Midbrain (tissue), 1 donor: ENCODE data around the gene VPS18.

ENCODE experiments used
- DNase-seq: peaks from one replicate; lab custom pipeline; 2025; lab: John Stamatoyannopoulos, UW

The VPS18 gene

DNA sequence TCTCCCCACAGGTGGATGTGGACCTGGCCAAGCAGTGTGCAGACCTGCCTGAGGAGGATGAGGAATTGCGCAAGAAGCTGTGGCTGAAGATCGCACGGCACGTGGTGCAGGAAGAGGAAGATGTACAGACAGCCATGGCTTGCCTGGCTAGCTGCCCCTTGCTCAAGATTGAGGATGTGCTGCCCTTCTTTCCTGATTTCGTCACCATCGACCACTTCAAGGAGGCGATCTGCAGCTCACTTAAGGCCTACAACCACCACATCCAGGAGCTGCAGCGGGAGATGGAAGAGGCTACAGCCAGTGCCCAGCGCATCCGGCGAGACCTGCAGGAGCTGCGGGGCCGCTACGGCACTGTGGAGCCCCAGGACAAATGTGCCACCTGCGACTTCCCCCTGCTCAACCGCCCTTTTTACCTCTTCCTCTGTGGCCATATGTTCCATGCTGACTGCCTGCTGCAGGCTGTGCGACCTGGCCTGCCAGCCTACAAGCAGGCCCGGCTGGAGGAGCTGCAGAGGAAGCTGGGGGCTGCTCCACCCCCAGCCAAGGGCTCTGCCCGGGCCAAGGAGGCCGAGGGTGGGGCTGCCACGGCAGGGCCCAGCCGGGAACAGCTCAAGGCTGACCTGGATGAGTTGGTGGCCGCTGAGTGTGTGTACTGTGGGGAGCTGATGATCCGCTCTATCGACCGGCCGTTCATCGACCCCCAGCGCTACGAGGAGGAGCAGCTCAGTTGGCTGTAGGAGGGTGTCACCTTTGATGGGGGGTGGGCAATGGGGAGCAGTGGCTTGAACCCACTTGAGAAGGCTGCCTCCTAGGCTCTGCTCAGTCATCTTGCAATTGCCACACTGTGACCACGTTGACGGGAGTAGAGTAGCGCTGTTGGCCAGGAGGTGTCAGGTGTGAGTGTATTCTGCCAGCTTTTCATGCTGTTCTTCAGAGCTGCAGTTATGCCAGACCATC, 8.6 kb downstream of the VPS18 start:
- DNase-seq, result peak; percentile 18

DNA sequence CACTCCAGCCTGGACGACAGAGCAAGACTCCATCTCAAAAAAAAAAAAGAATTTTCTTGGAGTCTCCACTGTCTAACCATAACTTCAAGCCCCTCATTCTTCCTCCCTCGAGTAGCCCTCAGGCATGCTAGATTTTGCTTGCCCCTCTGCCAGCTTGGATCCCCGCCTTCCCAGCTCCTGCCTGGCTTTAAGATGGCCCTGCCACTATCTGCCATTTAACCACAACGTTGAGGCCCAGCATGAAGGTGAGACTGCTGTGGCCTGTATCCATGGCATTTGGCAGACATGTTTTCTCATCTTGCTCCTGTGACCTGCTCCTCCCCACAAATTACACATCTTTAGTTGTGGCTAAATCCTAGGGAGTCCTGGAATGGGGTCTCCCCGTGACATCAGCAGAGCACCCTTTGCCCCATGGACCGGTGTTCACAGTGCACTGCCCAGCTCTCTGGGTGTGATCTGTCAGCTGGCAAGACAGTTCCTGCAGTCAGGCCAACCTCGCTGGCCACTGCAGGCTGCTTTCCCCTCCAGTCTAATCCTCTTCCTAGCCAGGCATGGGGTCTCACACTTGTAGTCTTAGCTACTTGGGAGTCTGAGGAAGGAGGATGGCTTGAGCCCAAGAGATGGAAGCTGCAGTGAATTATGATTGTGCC, 10.4 kb downstream of the VPS18 start:
- no peak for DNase-seq

DNA sequence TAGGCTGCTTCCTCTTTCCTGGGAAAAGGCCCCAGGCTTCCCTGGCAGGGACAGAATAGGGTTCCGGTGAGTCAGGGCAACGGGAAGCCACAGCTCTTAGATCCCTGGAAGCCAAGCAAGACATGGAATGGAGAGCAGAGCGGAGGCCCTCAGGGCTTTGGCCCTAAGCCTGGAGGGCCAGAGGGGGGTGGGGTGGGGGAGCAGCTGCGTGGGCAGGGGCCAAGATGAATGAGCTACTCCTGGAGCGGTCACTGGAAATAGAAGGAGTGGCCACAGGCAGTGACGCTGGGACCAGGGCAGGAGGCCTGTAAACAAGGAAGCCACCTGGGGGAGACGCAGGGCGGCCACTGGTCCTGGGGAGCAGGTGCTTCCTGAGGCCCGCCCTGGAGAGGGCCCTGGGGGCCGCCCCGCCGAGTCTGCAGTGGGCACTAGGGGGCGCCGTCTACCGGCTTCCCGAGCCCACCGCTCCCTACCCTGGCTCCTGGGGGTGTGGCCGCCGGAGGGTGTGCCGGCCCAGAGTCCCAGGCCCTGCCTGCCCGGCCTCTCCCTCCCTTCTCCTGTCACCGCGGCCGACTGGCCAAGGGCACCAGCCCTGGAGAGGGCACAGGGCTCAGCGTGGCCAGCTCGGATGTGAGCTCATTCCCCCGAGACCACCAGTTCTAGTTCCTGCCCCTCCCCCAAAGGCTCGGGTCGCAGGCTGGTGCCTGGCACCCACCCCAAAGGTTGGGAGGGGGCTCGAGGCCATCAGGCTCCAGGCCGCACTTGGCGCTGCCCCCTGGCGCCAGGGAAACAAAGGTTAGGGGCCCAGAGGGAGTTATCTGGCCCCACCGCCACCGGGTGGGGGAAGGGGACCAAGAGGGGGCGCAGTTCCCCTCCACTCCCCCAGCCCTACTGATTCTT, 12.1 kb downstream of the VPS18 start:
- DNase-seq, result peak; percentile 67

- peak; percentile 28 for DNase-seq
Measured at GRCh38 chr15:40906991-40907802, 12.9 kb downstream of the VPS18 start.

DNA sequence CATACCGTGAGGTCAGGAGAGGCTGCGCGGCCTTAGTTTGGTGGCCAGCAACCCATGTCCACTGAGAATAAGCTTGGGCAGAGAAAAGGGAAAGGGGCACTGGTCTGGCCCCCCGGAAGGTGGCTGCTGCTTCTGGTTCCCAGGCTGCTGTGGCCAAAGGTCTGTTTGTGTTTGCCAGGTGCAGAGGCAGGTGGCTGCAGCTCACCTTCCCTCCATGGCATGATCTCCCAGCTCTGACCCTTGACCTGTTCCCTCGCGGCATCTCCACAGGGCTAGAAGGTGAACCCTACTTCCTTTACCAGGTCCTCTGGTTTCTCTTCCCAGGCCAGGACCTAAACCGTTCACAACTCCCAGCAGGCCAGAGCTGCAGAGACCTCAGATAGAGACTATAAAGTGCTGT, 13.8 kb downstream of the VPS18 start:
- DNase-seq, result no peak

DNA sequence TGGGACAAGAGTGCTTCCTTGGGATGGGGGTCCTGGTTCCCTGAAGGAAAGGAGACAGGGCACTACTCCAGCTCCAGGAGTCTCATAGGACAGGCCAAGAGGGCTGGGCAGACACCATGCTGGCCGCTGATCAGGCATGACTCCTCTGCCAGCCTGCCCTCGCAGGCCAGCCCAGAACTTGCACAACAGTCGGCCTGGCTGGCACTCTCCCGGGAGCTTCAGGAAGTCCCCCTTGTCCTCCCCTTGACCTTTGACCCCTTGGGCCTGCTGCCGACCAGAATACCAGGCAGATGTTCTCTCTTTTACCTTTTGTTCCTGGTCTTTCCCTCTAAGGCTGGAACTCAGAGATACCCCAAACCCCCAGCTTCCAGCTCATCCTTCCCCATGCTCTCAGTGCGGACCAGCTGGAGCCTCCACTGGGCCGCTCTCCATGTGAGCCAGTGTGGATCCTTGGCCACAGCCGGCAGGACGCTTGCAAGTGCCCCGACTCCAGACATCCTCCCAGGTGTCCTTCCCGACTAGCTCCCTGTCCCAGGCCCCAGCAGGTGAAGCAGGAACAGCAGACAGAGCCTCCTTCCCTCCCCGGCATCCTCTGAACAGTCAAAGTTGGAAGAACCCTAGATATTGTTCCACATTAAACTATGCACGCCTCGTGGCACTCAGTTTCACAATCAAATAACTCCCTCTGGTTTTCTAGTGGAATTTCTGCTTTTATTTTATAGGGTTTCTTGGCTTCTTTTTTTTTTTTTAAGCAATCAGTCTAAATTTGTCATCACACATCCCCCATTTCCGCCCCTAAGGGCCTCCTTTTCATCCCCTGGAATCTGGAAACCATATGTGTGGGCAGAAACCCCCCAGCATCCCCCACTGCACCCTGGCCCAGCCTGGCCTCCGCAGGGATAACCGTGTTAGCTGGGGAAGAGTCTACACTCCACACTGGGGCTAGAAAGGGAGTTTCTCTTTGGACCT, 15.7 kb downstream of the VPS18 start:
- no peak for DNase-seq

GRCh38 chr15:40911141-40911540, 16.9 kb downstream of the VPS18 start:
- DNase-seq, result no peak

- DNase-seq, result no peak
Measured at GRCh38 chr15:40911693-40912092, 17.4 kb downstream of the VPS18 start.

GRCh38 chr15:40912478-40912877, 18.2 kb downstream of the VPS18 start:
- DNase-seq, result no peak

DNA sequence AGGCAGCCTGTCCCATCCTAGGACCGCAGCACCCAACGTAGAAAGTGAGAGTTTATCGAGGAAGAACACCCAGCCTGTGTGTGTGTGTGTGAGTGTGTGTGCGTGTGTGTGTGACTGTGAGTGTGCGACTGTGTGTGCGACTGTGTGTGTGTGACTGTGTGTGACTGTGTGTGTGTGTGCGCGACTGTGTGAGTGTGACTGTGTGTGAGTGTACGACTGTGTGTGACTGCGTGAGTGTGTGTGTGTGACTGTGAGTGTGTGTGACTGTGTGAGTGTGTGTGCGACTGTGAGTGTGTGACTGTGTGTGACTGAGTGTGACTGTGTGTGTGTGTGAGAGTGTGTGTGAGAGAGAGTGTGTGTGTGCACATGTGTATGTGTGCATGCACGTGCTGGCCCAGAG, 19.8 kb downstream of the VPS18 start:
- no peak for DNase-seq

DNA sequence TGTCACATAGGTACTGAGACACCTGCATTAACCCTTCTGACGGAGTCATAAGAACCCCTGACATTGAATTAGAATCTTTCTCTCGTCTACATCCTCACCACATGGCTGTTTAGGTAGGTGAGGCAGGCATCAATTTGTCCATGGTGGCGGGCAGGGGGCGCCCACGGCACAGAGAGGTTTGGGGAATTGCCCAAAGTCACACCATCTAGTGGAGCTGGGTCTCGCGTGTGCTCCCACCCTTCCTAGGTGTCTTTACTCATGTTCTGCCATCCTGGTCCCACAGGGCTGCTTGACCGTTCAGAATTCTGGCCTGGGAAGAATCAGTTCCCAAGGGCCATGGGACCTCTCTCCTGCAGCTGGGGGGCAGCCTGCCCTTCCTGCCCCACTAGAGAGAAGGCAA, 20.2 kb downstream of the VPS18 start:
- DNase-seq, result no peak

GRCh38 chr15:40915116-40915661, 20.9 kb downstream of the VPS18 start:
- DNase-seq, result no peak

GRCh38 chr15:40915679-40916078, 21.4 kb downstream of the VPS18 start:
- DNase-seq, result no peak

- no peak for DNase-seq
Measured at GRCh38 chr15:40917585-40917984, 23.3 kb downstream of the VPS18 start.

DNA sequence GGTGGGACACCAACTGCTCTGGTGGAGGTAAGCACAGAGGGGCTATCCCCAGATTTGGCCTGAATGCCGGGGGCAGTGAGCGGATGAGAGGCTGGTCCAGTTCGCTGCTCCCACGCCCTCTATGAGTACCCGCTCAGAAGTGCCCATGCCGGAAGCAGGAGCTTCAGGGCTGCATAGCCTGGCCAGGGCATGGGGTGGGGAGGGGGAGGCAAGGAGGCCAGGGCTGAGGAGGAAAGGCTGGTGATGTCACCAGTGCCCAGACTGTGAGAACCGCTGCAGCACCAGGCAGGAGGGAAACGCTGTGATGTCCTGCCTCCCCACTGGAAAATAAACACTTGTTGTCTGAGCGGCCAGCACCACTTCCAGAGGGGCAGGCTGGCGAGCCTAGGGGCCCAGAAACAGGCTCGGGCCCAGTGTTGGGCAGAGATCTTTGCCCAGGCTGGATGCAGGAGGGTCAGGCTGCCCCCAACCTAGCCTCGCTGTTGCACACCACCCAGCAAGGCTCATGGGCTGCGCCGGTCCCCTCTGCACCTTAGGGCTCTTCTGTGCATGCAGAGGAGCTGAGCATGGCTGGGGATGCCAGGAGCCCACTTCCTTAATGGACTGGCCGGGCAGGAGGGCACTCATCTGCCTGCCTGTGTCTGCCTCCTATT, 24.0 kb downstream of the VPS18 start:
- DNase-seq, result no peak

GRCh38 chr15:40918799-40919392, 24.6 kb downstream of the VPS18 start:
- DNase-seq, result no peak

DNA sequence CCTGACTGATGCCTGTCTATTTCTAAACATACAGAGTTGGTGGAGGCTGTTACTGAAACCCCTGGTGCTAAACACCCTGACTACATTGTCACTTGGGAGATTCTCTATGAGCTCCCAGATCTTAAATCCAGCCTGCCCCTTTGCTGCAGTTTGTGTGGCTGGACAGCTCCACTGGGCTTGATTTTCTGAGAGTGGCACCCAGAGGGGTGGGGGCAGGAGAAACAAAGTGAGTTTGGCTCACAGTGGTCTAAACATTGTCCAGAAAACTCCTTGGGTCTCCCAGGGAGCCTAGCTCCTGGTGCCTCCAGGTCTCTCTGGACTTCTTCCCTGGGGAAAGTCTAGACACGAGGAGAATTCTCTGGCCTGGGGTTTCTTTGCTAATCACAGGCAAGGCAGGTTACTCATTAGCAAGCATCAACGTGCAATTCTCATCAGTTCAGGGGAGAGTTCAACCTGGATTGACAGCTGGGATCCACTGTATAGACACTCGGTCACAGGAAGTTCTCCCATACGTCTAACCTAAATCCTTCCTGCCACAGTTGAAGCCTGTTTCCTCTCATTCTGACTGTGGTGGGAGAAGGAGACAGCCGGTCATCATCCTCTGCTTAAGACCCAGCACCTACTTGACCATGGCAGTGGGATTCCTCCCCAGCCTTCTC, 27.8 kb downstream of the VPS18 start:
- DNase-seq, result no peak

GRCh38 chr15:40922608-40923005, 28.4 kb downstream of the VPS18 start:
- no peak for DNase-seq
